T-helper 1 cell treated with Interleukin-12 subunit alpha and Interleukin-12 subunit beta and Interleukin-4 antibody, amounts not matched to agents 30 μg/mL and 1 μg/mL, for 36 hours (primary cell): ENCODE data around the gene KIAA0825.

ENCODE experiments used
- H3K27ac Mint-ChIP-seq: one replicate; pipeline ENCODE4 v1.8.0; 2021; ENCODE audit warnings: mild to moderate bottlenecking, mixed read lengths
- H3K27me3 Mint-ChIP-seq: one replicate; pipeline ENCODE4 v1.8.0; 2021; ENCODE audit warnings: low read depth, mixed read lengths
- H3K36me3 Mint-ChIP-seq: one replicate; pipeline ENCODE4 v1.8.0; 2021; ENCODE audit warnings: low read depth, mixed read lengths
- H3K4me1 Mint-ChIP-seq: one replicate; pipeline ENCODE4 v1.8.0; 2021; ENCODE audit warnings: low read depth, mixed read lengths
- H3K4me3 Mint-ChIP-seq: one replicate; pipeline ENCODE4 v1.8.0; 2021; ENCODE audit warnings: mild to moderate bottlenecking, moderate library complexity, mixed read lengths
- H3K9me3 Mint-ChIP-seq: one replicate; pipeline ENCODE4 v1.8.0; 2021; ENCODE audit warnings: mixed read lengths

Gene KIAA0825

DNA sequence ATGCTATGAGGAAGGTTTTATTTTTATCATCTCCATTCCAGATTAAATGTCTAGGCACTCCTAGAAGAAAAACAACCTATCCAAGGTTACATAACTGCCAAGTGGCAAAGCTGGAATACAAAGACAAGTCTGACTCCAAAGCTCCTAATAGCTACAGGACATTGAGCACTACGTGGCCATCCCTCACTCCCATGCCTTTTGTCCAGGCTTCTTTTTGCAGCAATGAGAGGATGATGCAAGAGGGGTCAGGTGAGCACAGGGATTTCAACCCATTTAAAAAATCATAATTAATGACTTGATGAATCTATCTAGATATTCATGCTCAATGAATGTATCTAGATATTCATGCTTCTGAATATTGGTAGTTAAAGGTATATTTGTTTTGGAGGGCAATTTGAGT is 117.0 kb downstream of the KIAA0825 start:
- no peaks in the 10 kb centered on the region for H3K27me3 Mint-ChIP-seq
- H3K36me3 Mint-ChIP-seq, result no peaks in the 10 kb centered on the region
- no peaks in the 10 kb centered on the region for H3K9me3 Mint-ChIP-seq
- H3K4me1 Mint-ChIP-seq, result no peaks in the 10 kb centered on the region
- no peak overlapping the region for H3K27ac Mint-ChIP-seq
- H3K4me3 Mint-ChIP-seq, result no peak overlapping the region

DNA sequence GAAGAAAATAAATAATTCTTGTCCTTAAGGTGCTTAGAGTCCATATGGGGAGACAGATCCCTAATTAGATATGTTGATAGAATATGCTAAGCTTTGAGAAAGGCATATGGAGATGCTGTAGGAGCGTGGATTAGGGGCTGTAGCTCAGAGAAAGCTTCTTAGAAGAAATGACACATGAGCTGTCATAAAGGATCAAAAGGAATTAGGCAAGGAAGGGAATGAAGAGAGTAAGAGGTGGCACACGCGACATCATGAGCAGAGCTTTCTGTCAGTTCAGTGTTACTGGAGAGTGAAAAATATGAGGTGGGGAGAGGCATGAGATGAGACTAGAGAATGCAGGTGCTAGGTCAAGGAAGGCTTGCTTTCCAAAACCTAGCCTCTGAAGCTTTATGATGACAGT is 118.6 kb downstream of the KIAA0825 start:
- H3K36me3 Mint-ChIP-seq, result no peaks in the 10 kb centered on the region
- no peak overlapping the region for H3K4me3 Mint-ChIP-seq
- H3K27me3 Mint-ChIP-seq, result no peaks in the 10 kb centered on the region

DNA sequence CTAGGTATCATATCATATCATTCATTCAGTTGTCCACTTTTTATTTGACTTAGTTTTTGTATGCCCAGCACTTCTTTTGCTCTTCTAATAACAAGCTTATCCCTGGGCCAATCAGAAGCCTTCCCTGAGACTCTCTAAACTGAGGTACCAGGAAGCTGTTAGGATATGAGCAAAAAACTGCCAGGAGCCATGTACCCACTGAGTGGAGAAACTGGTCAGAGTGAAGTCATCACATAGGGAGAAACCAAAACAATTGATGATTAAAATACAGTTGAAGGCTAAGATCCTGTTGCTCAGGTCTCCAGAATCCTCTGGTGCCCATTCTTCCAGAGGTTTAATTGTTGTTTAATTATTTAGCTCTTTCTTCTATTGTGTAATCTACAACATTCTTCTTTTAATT is 120.2 kb downstream of the KIAA0825 start:
- Mint-ChIP-seq H3K4me3 (no peak overlapping the region), H3K36me3 (no peaks in the 10 kb centered on the region), H3K9me3 (no peaks in the 10 kb centered on the region), H3K4me1 (no peaks in the 10 kb centered on the region), H3K27me3 (no peaks in the 10 kb centered on the region), H3K27ac (no peak overlapping the region)

More for the DNA sequence above, 118.6 kb downstream of the KIAA0825 start:
- Mint-ChIP-seq H3K4me1 (no peaks in the 10 kb centered on the region), H3K27ac (no peak overlapping the region), H3K9me3 (no peaks in the 10 kb centered on the region)

DNA sequence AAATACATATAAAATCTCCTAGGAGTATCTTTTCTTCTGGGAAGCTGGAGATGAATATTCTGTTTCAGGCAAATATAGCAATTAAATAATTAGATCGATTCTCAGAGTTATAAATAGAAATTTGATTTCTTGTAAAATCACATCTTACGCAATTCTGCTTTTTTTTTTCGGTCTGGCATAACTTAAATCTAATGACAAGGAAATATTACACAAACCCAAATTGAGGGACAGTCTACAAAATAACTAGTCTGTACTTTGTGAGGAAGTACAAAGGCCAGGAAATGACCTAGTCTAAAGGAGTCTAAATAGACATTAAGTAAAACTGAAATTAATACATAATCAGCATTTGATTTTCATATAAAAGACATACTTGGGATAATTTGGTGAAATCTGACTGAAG is 133.3 kb downstream of the KIAA0825 start:
- Mint-ChIP-seq H3K4me3 (no peak overlapping the region), H3K27ac (no peak overlapping the region), H3K36me3 (no peaks in the 10 kb centered on the region), H3K4me1 (no peaks in the 10 kb centered on the region), H3K27me3 (peaks cover under 1% of the 10 kb centered on the region), H3K9me3 (no peaks in the 10 kb centered on the region)

DNA sequence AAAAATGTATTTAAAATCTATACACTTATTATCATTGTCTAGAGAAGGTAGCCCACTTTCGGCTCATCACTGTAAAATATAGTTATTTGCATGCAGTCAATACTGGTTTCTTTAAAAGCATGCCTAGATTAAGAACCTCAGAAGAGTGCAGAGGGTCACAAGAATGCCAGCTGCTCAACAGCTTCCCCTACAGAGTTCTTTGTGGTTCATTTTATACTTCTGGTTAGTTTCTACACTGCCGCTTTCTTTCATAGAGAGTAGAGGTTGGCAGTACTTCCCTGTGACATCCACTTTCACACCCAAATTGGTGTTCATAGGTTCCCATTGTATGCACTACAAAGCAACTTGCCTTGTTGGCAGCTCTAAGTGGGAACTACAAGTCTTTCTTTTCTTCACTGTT is 137.3 kb downstream of the KIAA0825 start:
- Mint-ChIP-seq H3K4me3 (no peak overlapping the region), H3K9me3 (no peaks in the 10 kb centered on the region), H3K4me1 (no peaks in the 10 kb centered on the region), H3K27ac (no peak overlapping the region), H3K36me3 (no peaks in the 10 kb centered on the region), H3K27me3 (peaks cover 5% of the 10 kb centered on the region)

DNA sequence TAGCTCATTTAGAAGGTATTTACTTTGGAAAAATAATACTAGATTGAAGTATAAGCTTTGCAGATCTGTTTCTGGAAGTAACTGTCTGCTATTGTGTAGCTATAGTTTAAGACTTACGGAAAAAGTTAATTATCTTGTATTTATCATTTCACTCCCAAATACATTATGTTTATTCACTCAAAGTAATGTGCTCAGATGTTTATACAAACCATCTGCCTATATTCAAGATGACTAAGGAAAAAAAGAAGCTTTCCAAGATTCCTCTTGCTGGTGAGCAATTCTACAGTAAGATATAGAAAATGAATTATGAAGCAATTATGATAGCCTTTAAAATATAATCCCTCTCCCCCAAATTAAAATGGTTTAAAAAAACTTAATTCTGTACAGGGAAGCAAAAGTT is 137.9 kb downstream of the KIAA0825 start:
- Mint-ChIP-seq H3K27ac (no peak overlapping the region), H3K9me3 (no peaks in the 10 kb centered on the region), H3K4me3 (no peak overlapping the region), H3K4me1 (no peaks in the 10 kb centered on the region), H3K36me3 (no peaks in the 10 kb centered on the region), H3K27me3 (peaks cover 5% of the 10 kb centered on the region)

DNA sequence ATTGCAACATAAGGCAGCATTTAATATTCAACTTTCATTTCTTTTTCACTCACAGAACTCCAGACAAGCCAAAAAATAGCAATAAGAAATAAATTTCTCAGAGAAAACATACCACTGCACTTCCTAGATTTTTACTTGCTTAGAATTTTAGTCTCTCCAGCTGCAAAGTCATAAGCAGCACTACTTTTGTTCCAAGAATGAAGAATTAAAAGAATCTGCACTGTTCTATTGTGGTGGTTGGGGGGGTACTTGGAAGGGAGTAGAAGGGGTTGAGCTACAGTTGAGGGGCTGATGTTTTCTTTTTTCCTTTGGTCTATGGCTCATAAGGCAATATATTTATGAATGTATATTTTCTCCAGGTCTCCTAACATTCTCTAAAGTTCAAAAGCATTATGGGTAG is 144.5 kb downstream of the KIAA0825 start:
- no peaks in the 10 kb centered on the region for H3K4me1 Mint-ChIP-seq
- no peak overlapping the region for H3K27ac Mint-ChIP-seq

DNA sequence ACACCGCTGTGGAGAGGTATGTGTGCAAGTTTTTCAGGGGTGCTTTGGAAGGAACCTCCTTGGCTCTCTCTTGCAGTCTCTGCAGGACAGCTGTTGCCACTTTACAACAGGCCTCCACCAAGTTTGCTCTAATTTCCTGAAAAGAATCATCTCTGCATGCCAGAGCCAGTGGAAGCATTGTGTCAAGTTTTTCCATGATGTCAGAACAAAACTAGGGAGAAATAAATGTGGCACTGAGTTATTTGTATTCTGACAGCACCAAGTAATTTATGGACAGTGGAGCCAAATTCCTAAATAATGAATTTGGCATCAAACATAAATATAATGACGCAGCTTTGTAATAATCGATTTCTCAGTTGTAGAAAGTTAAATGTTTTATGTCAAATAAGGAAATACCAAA is 146.9 kb downstream of the KIAA0825 start:
- no peaks in the 10 kb centered on the region for H3K27me3 Mint-ChIP-seq

More for the DNA sequence above, 144.5 kb downstream of the KIAA0825 start:
- Mint-ChIP-seq H3K4me3 (no peak overlapping the region), H3K27me3 (no peaks in the 10 kb centered on the region), H3K9me3 (no peaks in the 10 kb centered on the region), H3K36me3 (no peaks in the 10 kb centered on the region)

DNA sequence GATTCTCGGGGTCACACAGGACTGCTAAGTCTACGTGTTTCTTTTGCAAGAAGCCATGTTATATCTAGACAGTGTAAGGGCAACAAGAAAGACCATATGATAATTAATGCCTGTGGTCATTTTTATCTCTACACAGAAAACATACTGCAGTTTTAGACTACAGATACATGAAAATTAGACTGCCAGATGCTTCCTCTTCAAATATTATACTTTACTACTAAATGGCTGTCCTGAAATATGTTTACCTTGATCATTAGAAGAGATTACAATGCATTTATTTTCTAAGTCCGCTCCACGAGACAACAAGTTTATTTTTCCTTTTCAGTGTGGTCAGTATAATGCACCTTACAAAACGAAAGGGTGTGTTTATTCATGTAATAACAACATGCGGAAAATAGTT is 147.6 kb downstream of the KIAA0825 start:
- Mint-ChIP-seq H3K4me1 (no peaks in the 10 kb centered on the region), H3K27ac (no peak overlapping the region), H3K27me3 (no peaks in the 10 kb centered on the region), H3K9me3 (no peaks in the 10 kb centered on the region), H3K4me3 (no peak overlapping the region), H3K36me3 (no peaks in the 10 kb centered on the region)

More for the DNA sequence above, 146.9 kb downstream of the KIAA0825 start:
- Mint-ChIP-seq H3K27ac (no peak overlapping the region), H3K9me3 (no peaks in the 10 kb centered on the region), H3K36me3 (no peaks in the 10 kb centered on the region), H3K4me1 (no peaks in the 10 kb centered on the region), H3K4me3 (no peak overlapping the region)

DNA sequence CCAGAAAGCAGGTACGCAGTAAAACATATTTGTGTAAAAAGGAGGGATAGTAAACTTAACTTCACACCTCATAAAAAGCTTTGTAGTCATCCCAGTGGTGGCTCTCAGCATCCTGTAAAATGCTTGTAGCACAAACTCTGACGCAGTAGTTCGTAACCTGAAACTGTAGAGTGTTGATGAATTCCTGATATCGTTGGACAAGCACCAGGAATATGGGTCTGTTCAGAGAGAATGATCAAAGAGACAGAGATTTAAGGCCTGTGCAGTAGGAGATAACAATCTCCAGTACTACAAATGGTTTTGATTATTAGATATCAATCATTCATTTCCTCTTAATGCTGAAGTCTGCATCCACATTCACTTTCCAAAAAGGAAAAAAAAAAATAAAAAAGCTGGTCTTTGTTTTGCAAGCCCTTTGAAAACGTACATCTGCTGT is 148.5 kb downstream of the KIAA0825 start:
- no peaks in the 10 kb centered on the region for H3K27me3 Mint-ChIP-seq
- H3K4me1 Mint-ChIP-seq, result no peaks in the 10 kb centered on the region
- no peaks in the 10 kb centered on the region for H3K9me3 Mint-ChIP-seq
- no peak overlapping the region for H3K4me3 Mint-ChIP-seq
- H3K27ac Mint-ChIP-seq, result no peak overlapping the region
- H3K36me3 Mint-ChIP-seq, result no peaks in the 10 kb centered on the region

DNA sequence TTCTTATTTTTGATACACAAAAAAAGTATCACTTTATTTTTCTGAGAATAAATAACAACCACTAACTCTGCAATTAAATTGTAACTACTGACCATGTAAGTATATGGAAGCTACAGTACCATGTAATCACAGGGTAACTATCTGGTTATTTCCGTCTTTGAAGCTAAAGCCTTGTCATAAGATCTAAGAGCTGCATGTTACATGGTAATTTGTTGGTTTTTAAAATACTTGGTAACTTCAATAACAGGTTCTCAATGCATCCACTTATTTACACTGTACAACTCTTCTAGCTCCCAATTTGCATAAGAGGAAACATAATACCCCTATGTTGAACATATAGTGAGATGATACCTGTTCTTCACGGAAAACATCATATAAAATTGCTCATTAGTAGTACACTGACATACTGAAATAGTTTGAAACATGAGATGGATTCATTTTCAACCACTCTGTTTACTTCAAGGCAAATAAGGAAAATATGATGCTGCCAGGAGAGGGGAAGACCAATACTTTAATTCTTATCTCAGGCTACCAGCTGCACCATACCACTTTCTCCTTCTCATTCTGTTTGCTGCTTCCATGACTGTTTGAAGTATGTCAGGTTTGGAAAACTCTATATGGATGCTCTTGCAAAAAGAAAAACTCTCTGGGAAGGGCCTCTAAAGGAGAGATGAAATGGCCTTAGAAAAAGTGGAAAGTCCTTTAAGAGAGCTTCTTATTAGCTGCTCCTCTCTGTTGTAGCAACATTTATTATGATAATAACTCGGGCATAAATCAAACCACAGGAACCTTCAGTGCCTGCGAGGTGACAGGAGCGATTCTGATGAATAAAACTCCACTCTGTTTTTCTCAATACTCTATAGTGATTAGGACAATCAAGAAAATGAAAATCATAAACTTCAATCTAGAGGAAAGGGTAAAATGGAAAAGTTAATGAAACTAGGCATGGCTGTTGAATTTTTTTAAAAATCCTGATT is 150.2 kb downstream of the KIAA0825 start:
- Mint-ChIP-seq H3K36me3 (no peaks in the 10 kb centered on the region), H3K4me3 (no peak overlapping the region), H3K4me1 (no peaks in the 10 kb centered on the region), H3K27ac (no peak overlapping the region), H3K9me3 (no peaks in the 10 kb centered on the region), H3K27me3 (no peaks in the 10 kb centered on the region)

DNA sequence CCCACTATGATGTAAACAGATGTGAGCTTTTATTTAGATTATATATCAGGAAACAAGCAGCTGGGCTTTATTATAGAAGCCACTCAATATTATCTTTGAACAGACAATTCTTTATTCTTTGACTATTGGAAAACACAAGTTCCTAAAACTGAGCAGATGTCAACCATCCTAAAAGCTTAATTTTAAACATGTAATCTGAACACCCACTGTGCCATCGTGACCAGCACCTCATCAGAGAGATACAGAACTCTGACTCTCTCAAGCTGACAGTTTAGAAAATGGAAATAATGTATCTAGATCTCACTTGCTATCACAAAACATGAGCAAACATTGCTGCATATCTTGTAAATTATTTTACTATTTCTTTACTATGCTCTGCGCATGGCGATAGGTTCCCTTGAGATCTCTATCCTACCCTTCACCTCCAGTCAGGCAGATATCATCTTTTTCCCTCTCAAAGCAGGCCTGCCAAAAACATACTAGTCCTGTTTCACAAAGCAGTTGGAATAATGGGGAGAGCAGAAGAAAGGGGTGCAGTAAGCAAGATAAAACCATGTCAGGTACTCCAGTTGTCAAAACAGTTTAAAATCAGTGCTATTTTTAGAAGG is 151.0 kb downstream of the KIAA0825 start:
- Mint-ChIP-seq H3K36me3 (no peaks in the 10 kb centered on the region), H3K27me3 (no peaks in the 10 kb centered on the region), H3K4me3 (no peak overlapping the region), H3K9me3 (no peaks in the 10 kb centered on the region), H3K27ac (no peak overlapping the region), H3K4me1 (no peaks in the 10 kb centered on the region)

DNA sequence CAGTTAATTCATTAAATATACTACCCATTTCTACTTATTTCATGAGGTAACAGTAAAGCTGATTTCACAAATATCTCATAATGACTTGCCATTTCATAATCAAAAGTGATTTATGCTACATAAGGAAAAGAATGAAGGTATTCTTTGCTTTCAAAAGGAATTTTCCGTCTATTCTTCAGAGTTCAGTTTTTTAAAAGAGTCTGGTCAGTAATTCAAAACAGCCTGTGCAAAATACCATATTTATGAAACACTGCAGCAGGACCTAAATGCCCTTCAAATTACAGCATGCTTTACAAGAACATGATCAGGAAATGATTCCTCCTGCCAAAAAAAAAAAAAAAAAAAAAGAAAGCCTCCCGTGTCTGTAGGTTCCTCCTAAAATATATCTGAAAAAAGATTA is 154.7 kb downstream of the KIAA0825 start:
- Mint-ChIP-seq H3K4me1 (no peaks in the 10 kb centered on the region), H3K27ac (no peak overlapping the region), H3K27me3 (no peaks in the 10 kb centered on the region), H3K36me3 (no peaks in the 10 kb centered on the region), H3K9me3 (no peaks in the 10 kb centered on the region), H3K4me3 (no peak overlapping the region)

DNA sequence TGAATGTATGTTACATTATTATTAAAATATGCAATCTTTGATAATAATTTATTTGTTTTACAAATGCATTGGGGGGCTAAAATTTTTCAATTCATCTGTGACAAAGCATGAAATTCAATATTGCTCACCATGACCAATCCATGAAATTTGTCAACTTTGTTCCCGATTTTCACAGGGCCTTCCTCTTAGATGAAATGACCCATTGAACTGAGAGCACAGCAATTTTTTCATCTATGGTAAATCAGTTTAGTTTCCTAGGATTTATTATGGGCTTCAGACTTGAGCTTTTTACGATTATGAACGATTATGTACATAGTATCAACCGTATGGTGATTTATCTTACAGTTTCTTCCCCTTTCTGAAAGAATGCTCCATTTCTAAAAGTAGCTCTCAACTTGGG is 157.3 kb downstream of the KIAA0825 start:
- H3K27ac Mint-ChIP-seq, result no peak overlapping the region
- H3K9me3 Mint-ChIP-seq, result no peaks in the 10 kb centered on the region
- H3K36me3 Mint-ChIP-seq, result no peaks in the 10 kb centered on the region
- H3K27me3 Mint-ChIP-seq, result no peaks in the 10 kb centered on the region
- no peak overlapping the region for H3K4me3 Mint-ChIP-seq
- H3K4me1 Mint-ChIP-seq, result no peaks in the 10 kb centered on the region

DNA sequence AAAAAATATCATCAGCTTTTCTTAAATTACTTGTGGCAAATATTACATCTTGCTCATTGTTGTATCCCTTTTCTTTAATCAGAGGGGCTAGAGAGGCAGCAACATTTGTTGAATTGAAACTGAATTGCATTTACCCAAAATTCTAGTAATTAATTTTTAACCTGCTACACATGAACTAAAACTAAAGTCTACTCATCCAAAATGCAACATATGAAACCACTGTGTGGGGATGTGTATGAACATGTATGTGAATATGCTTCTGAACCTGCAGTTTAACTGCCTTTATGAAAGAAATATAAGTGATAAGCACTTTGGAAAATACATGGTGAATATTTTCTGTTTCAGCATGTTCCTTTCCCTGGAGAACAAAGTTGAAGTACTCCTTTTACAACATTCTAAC is 158.5 kb downstream of the KIAA0825 start:
- H3K9me3 Mint-ChIP-seq, result no peaks in the 10 kb centered on the region
- no peaks in the 10 kb centered on the region for H3K4me1 Mint-ChIP-seq
- no peak overlapping the region for H3K4me3 Mint-ChIP-seq
- no peak overlapping the region for H3K27ac Mint-ChIP-seq
- H3K36me3 Mint-ChIP-seq, result no peaks in the 10 kb centered on the region
- H3K27me3 Mint-ChIP-seq, result no peaks in the 10 kb centered on the region
